Testis (tissue), 2 donors: ENCODE measurements around the gene DCAF12L1.

Source experiments
- POLR2A ChIP-seq: fragments of 450-650 bp; IDR thresholded peaks from one replicate; pipeline ENCODE4 v1.6.1; 2017; ENCODE audit warnings: antibody characterized with exemption, mild to moderate bottlenecking, moderate library complexity
- TF ChIP-seq, protein P1 (sequence below), 3 experiments: fragments of 450-650 bp in 2 of 3; fragments of 200-600 bp in 1 of 3; sonication (generic) in 1 of 3; IDR thresholded peaks; one replicate each; pipeline ENCODE4 v1.5.1; 2016 to 2019; ENCODE audit warnings: antibody characterized with exemption in 3 of 3, mild to moderate bottlenecking in 2 of 3, moderate library complexity in 1 of 3

DNA sequence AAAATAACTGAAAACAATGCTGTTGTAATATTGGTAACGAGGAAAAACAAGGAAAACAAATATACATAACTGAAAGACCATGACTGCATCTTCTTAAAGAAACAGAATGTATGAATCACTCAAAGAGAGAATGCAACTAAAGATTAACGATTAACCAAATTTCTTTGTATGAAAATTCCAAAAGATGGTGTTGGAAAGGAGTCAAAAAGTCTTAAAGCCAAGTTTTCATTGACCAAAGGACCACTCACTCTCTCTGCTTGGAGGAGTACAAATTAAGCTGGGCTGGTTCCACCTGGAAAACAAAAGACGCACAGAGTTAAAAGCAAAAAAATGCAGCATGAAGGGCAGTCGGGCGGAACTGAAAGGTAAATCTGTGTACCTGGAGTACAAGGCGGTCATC is 1.8 kb downstream of the DCAF12L1 start:
- TF ChIP-seq, protein P1, sequence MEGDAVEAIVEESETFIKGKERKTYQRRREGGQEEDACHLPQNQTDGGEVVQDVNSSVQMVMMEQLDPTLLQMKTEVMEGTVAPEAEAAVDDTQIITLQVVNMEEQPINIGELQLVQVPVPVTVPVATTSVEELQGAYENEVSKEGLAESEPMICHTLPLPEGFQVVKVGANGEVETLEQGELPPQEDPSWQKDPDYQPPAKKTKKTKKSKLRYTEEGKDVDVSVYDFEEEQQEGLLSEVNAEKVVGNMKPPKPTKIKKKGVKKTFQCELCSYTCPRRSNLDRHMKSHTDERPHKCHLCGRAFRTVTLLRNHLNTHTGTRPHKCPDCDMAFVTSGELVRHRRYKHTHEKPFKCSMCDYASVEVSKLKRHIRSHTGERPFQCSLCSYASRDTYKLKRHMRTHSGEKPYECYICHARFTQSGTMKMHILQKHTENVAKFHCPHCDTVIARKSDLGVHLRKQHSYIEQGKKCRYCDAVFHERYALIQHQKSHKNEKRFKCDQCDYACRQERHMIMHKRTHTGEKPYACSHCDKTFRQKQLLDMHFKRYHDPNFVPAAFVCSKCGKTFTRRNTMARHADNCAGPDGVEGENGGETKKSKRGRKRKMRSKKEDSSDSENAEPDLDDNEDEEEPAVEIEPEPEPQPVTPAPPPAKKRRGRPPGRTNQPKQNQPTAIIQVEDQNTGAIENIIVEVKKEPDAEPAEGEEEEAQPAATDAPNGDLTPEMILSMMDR (IDR thresholded peaks at IDR 0.05), result no peak
- no peak for TF ChIP-seq POLR2A
